IMR-90 (cell line): Measurements from ENCODE around the gene TLDC2. TPM values are rescaled to one million over a fixed set of nuclear protein-coding genes. Genes with fewer than 3 reads are reported as not detected.

Experiments
- ATAC-seq: fragments of 200-7000 bp; cut with Tn5 transposase; 2 replicates; pipeline ENCODE4 v1.9.1; 2020; ENCODE audit warnings: low read depth, mild to moderate bottlenecking, moderate library complexity
- BruUV-seq: library from RNA; stranded (reverse); fragments of 400-500 nt; replicated peaks from 2 replicates; lab custom pipeline; 2021; lab: Mats Ljungman, UMichigan
- CTCF ChIA-PET: fragments of 300-600 bp; formaldehyde crosslinking; extraction: SDS; loops from one replicate; lab custom pipeline; 2021; ENCODE audit warnings: antibody characterized with exemption; lab: Yijun Ruan, JAX
- POLR2A ChIA-PET: fragments of 300-600 bp; sonication (Branson Sonifier 250); formaldehyde crosslinking; loops from one replicate; lab custom pipeline; 2022; ENCODE audit warnings: antibody characterized with exemption; ENCODE audit not compliant: unreplicated experiment; lab: Charles Lee
- DNase-seq: peaks from one replicate; pipeline ENCODE4 v3.0.0; 2013
- H2AFZ ChIP-seq: replicated peaks from 2 replicates; pipeline ENCODE3; 2013; ENCODE audit warnings: low read length, mild to moderate bottlenecking; ENCODE audit not compliant: poor library complexity
- H2AK5ac ChIP-seq: 2 replicates; pipeline ENCODE4 v1.6.1; 2013; ENCODE audit warnings: low read depth, low read length, inconsistent platforms
- H2AK9ac ChIP-seq: replicated peaks from 2 replicates; pipeline ENCODE3; 2013; ENCODE audit warnings: mild to moderate bottlenecking, low read depth, low read length, moderate library complexity; ENCODE audit not compliant: poor library complexity
- H2BK120ac ChIP-seq: 2 replicates; pipeline ENCODE4 v1.6.1; 2013; ENCODE audit warnings: low read depth, low read length, inconsistent platforms
- H2BK15ac ChIP-seq: 3 replicates; pipeline ENCODE4 v1.6.1; 2013; ENCODE audit warnings: low read depth, low read length, inconsistent platforms
- H2BK20ac ChIP-seq: 2 replicates; pipeline ENCODE4 v1.6.1; 2013; ENCODE audit warnings: low read depth, mild to moderate bottlenecking, inconsistent platforms, low read length, moderate library complexity
- H2BK5ac ChIP-seq: 2 replicates; pipeline ENCODE4 v1.6.1; 2013; ENCODE audit warnings: mild to moderate bottlenecking, low read depth, low read length, inconsistent platforms; ENCODE audit not compliant: poor library complexity, severe bottlenecking
- H3K14ac ChIP-seq: replicated peaks from 2 replicates; pipeline ENCODE4 v1.6.1; 2013; ENCODE audit warnings: low read depth, low read length, inconsistent platforms
- H3K18ac ChIP-seq: 2 replicates; pipeline ENCODE4 v1.6.1; 2013; ENCODE audit warnings: low read depth, low read length, control low read depth
- H3K23ac ChIP-seq: 2 replicates; pipeline ENCODE4 v1.6.1; 2013; ENCODE audit warnings: low read depth, low read length, inconsistent platforms
- H3K27ac ChIP-seq: 2 replicates; pipeline ENCODE4 v1.5.1; 2013; ENCODE audit warnings: mild to moderate bottlenecking, control low read depth, low read length; ENCODE audit not compliant: insufficient read depth
- H3K27me3 ChIP-seq: 2 replicates; pipeline ENCODE4 v1.6.1; 2013; ENCODE audit warnings: low read length; ENCODE audit not compliant: control insufficient read depth, insufficient read depth
- H3K36me3 ChIP-seq: 2 replicates; pipeline ENCODE4 v1.6.1; 2013; ENCODE audit warnings: low read length, mixed read lengths; ENCODE audit not compliant: control insufficient read depth, insufficient read depth
- H3K4ac ChIP-seq: 2 replicates; pipeline ENCODE4 v1.6.1; 2013; ENCODE audit warnings: low read depth, low read length, inconsistent platforms
- H3K4me1 ChIP-seq: 2 replicates; pipeline ENCODE4 v1.6.1; 2013; ENCODE audit warnings: low read length, mixed read lengths; ENCODE audit not compliant: control insufficient read depth, insufficient read depth
- H3K4me2 ChIP-seq: 2 replicates; pipeline ENCODE4 v1.6.1; 2013; ENCODE audit warnings: low read depth, mild to moderate bottlenecking, control low read depth, low read length, moderate library complexity
- H3K4me3 ChIP-seq: 2 replicates; pipeline ENCODE4 v1.5.1; 2013; ENCODE audit warnings: low read depth, mild to moderate bottlenecking, control low read depth, low read length, moderate library complexity; ENCODE audit not compliant: insufficient read depth
- H3K56ac ChIP-seq: 2 replicates; pipeline ENCODE4 v1.6.1; 2013; ENCODE audit warnings: low read length, inconsistent platforms; ENCODE audit not compliant: insufficient read depth; ENCODE audit errors: extremely low read depth
- H3K79me1 ChIP-seq, 2 experiments: 2 replicates each; pipeline ENCODE4 v1.6.1; 2013; ENCODE audit warnings: low read length in 2 of 2, inconsistent platforms in 1 of 2, low read depth in 1 of 2
- H3K9ac ChIP-seq: 2 replicates; pipeline ENCODE4 v1.6.1; 2013; ENCODE audit warnings: low read depth, low read length, control low read depth
- H3K9me1 ChIP-seq: 2 replicates; pipeline ENCODE4 v1.6.1; 2013; ENCODE audit warnings: low read length, inconsistent platforms; ENCODE audit not compliant: insufficient read depth
- H3K9me3 ChIP-seq: 2 replicates; pipeline ENCODE4 v1.6.1; 2013; ENCODE audit warnings: low read length; ENCODE audit not compliant: control insufficient read depth, insufficient read depth
- H4K20me1 ChIP-seq: 2 replicates; pipeline ENCODE4 v1.6.1; 2013; ENCODE audit warnings: low read length, inconsistent platforms; ENCODE audit not compliant: insufficient read depth
- H4K5ac ChIP-seq: 2 replicates; pipeline ENCODE4 v1.6.1; 2013; ENCODE audit warnings: mild to moderate bottlenecking, low read depth, low read length, control low read depth
- H4K8ac ChIP-seq, 2 experiments: 2 replicates each; pipeline ENCODE4 v1.6.1; 2013; ENCODE audit warnings: low read depth in 2 of 2, low read length in 2 of 2, control low read depth in 1 of 2, inconsistent platforms in 1 of 2
- H4K91ac ChIP-seq: 2 replicates; pipeline ENCODE4 v1.6.1; 2013; ENCODE audit warnings: low read depth, low read length, inconsistent platforms; ENCODE audit not compliant: insufficient read depth
- BHLHE40 ChIP-seq: fragments of 150-350 bp; IDR thresholded peaks from 2 replicates; pipeline ENCODE4 v1.6.1; 2016; ENCODE audit warnings: mild to moderate bottlenecking, low read depth, low read length
- CEBPB ChIP-seq: IDR thresholded peaks from 2 replicates; pipeline ENCODE4 v1.6.1; 2012; ENCODE audit warnings: low read depth, low read length, improper control_type of control experiment
- MAZ ChIP-seq: IDR thresholded peaks from 2 replicates; pipeline ENCODE4 v1.6.1; 2012; ENCODE audit warnings: low read depth, mild to moderate bottlenecking, low read length, improper control_type of control experiment, moderate library complexity, borderline replicate concordance
- MXI1 ChIP-seq: IDR thresholded peaks from 2 replicates; pipeline ENCODE4 v1.6.1; 2012; ENCODE audit warnings: low read depth, mild to moderate bottlenecking, low read length, moderate library complexity, borderline replicate concordance
- POLR2A ChIP-seq: IDR thresholded peaks from 2 replicates; pipeline ENCODE4 v1.6.1; 2012; ENCODE audit warnings: mild to moderate bottlenecking, low read depth, low read length
- dilution Hi-C: fragments of 300-500 bp; cut with HindIII; formaldehyde crosslinking; loops from one replicate; pipeline ENCODE4 v1.14.3; 2018; ENCODE audit warnings: low sequenced_read_pairs; ENCODE audit not compliant: unreplicated experiment
- in situ Hi-C: fragments of 300-500 bp; cut with MboI; formaldehyde crosslinking; loops from 3 replicates; pipeline ENCODE4 v1.14.3; 2019; ENCODE audit warnings: low sequenced_read_pairs, inconsistent platforms, mixed read lengths
- intact Hi-C: fragments of 100-400 bp; cut with micrococcal nuclease; formaldehyde crosslinking; loops from 2 replicates; pipeline ENCODE4 v1.10.0; 2022
- polyA plus RNA-seq, 3 experiments: library from polyadenylated mRNA; depleted of rRNA; stranded (reverse); fragments of >200 nt; gene quantifications; 2 replicates each; pipeline ENCODE4 v1.2.3, GENCODE V29; 2012; ENCODE audit warnings: low replicate concordance in 1 of 3
- total RNA-seq: library from RNA; depleted of rRNA; stranded (reverse); fragments of >200 nt; gene quantifications from 2 replicates; pipeline ENCODE4 v1.2.3, GENCODE V29; 2012
- TF ChIP-seq, protein P1 (sequence below): conservative IDR thresholded peaks from 2 replicates; pipeline ENCODE4 v1.5.1; 2012; ENCODE audit warnings: mild to moderate bottlenecking, low read depth, low read length, improper control_type of control experiment
- TF ChIP-seq, protein P2 (sequence below): fragments of 150-350 bp; IDR thresholded peaks from 2 replicates; pipeline ENCODE4 v1.6.1; 2017; ENCODE audit warnings: mild to moderate bottlenecking, antibody characterized with exemption, low read length, low read depth
- TF ChIP-seq, protein P3 (sequence below): fragments of 150-350 bp; IDR thresholded peaks from 2 replicates; pipeline ENCODE4 v1.6.1; 2016; ENCODE audit warnings: low read depth, mild to moderate bottlenecking, low read length, moderate library complexity, borderline replicate concordance

TLDC2 gene
- total and polyA plus RNA-seq, 2 of the 4 experiments (the other 2 are of a cell fraction), result 0.18 to 0.19 TPM

DNA sequence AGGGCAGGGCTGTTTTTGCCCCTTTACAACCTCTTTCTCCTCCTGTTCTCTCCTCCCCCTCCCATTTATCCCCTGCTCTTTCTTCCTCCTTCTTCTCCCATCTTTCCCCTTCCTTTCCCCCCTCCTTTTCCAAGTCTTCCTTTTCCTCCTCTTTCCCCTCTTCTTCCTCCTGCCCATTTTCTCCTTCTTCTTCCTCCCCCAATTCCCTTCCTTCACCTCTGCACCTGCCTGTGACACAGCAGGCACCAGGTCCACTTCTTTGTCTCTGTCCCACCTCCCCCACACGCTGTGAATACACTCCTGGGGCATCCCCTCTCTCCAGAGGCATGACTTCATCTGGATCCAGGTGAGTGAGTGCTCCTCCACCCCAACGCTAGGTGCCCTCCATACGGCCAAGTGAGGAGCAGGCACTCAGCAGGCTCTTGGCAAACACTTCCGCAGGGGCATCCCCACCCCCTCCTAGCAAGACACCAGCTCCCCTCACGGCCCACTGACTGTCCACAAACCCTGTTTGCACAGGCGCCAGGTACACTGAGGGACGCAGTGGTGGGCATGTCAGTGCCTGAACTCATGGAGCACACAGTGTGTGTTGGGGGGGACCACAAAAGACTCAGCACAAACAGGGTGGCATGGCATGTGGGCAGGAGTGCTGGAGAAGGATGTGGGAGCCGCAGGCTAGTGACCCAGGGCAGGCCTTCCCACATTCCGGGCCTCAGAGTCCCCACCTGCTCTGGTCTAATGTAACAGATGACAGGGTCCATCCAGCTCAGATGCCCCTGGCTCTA lies 10.7 kb upstream of the TLDC2 start (continued):
- TF ChIP-seq MXI1 (no peak), CEBPB (no peak), POLR2A (no peak)
- TF ChIP-seq, protein P1, sequence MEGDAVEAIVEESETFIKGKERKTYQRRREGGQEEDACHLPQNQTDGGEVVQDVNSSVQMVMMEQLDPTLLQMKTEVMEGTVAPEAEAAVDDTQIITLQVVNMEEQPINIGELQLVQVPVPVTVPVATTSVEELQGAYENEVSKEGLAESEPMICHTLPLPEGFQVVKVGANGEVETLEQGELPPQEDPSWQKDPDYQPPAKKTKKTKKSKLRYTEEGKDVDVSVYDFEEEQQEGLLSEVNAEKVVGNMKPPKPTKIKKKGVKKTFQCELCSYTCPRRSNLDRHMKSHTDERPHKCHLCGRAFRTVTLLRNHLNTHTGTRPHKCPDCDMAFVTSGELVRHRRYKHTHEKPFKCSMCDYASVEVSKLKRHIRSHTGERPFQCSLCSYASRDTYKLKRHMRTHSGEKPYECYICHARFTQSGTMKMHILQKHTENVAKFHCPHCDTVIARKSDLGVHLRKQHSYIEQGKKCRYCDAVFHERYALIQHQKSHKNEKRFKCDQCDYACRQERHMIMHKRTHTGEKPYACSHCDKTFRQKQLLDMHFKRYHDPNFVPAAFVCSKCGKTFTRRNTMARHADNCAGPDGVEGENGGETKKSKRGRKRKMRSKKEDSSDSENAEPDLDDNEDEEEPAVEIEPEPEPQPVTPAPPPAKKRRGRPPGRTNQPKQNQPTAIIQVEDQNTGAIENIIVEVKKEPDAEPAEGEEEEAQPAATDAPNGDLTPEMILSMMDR, result no peak

DNA sequence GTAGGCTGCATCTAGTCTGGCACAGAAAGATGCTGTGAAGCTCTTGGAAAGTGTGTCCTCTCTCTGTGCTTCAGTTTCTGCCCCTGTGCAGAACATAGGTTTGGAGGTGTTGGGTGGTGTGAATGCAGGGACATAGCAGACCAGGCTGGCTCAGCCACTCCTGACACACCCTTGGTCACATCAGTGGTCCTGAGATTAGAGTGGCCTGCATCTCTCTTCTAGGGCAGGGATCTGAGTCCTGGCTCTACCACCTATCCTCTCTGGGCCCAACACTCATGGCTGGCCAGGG lies 10.1 kb upstream of the TLDC2 start:
- Histone ChIP-seq H2BK20ac (no peak overlapping the region), H3K79me1 (peaks cover 0 to 13% of the 10 kb centered on the region in 2 experiments; a peak in 2 of 4 replicates), H2AK9ac (peak overlapping the region; percentile 42), H3K4ac (no peak overlapping the region), H3K4me3 (no peak overlapping the region), H3K9me3 (no peaks in the 10 kb centered on the region), H3K9me1 (peaks cover 7% of the 10 kb centered on the region), H2BK15ac (no peak overlapping the region), H3K4me1 (peaks cover 10% of the 10 kb centered on the region), H2BK5ac (no peak overlapping the region), H2AFZ (peak overlapping the region; percentile 43), H3K9ac (no peak overlapping the region), H3K56ac (no peak overlapping the region), H3K27me3 (no peaks in the 10 kb centered on the region), H3K14ac (no peak overlapping the region), H3K18ac (no peak overlapping the region), H3K4me2 (no peak overlapping the region), H3K23ac (no peak overlapping the region), H3K27ac (no peak overlapping the region), H4K8ac (no peak overlapping the region), H2BK120ac (no peak overlapping the region), H4K5ac (no peak overlapping the region), H2AK5ac (no peak overlapping the region), H4K91ac (no peak overlapping the region), H3K36me3 (no peaks in the 10 kb centered on the region), H4K20me1 (peaks cover 16% of the 10 kb centered on the region)
- intact Hi-C loops, result loop anchor here (10.0 kb wide), 1 partner anchor 201 kb away; no protein-coding TSS in a partner anchor
- POLR2A ChIA-PET, result no interaction called here
- in situ Hi-C loops, result no loop called here
- TF ChIP-seq, protein P2, sequence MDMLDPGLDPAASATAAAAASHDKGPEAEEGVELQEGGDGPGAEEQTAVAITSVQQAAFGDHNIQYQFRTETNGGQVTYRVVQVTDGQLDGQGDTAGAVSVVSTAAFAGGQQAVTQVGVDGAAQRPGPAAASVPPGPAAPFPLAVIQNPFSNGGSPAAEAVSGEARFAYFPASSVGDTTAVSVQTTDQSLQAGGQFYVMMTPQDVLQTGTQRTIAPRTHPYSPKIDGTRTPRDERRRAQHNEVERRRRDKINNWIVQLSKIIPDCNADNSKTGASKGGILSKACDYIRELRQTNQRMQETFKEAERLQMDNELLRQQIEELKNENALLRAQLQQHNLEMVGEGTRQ, result no peak
- TF ChIP-seq BHLHE40 (no peak), MAZ (no peak)
- TF ChIP-seq, protein P3, sequence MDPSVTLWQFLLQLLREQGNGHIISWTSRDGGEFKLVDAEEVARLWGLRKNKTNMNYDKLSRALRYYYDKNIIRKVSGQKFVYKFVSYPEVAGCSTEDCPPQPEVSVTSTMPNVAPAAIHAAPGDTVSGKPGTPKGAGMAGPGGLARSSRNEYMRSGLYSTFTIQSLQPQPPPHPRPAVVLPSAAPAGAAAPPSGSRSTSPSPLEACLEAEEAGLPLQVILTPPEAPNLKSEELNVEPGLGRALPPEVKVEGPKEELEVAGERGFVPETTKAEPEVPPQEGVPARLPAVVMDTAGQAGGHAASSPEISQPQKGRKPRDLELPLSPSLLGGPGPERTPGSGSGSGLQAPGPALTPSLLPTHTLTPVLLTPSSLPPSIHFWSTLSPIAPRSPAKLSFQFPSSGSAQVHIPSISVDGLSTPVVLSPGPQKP, result no peak
- no TSS peak for BruUV-seq
- dilution Hi-C loops, result loop anchor here (10.0 kb wide), 1 partner anchor 61 kb away; no protein-coding TSS in a partner anchor
- DNase-seq (no peak), ATAC-seq (no peak)
- CTCF ChIA-PET, result no interaction called here
